ENCODE data around the gene DDC. TPM values are rescaled to one million over a fixed set of nuclear protein-coding genes. Genes with fewer than 3 reads are reported as not detected.

DDC gene
- total and polyA plus RNA-seq, 9 donors, result 0.24 to 3.3 (median 0.72) TPM

GRCh38 chr7:50492770-50493519, 72.3 kb downstream of the DDC start:
- no peaks in the 10 kb centered on the region for H3K9me3 ChIP-seq
- peaks cover 2% of the 10 kb centered on the region for H3K4me1 ChIP-seq (ENCODE audit: insufficient read depth)
- no peaks in the 10 kb centered on the region for H3K27me3 ChIP-seq
- TF ChIP-seq EP300 (IDR thresholded peaks at IDR 0.05) (no peak), POLR2A (IDR thresholded peaks at IDR 0.05) (no peak), CTCF (IDR thresholded peaks at IDR 0.05) (no peak)
- H3K36me3 ChIP-seq, result no peaks in the 10 kb centered on the region
- intact Hi-C loops (cut with DNase I), result no loop called here
- no peak overlapping the region for H3K27ac ChIP-seq
- DNase-seq, result no peak
- 96 to 97% (median 96%) methylated on average over 30 of the region's 30 CpGs for WGBS, 3 donors
- H3K4me3 ChIP-seq, result no peak overlapping the region

- TF ChIP-seq EP300 (IDR thresholded peaks at IDR 0.05) (no peak), POLR2A (IDR thresholded peaks at IDR 0.05) (no peak), CTCF (IDR thresholded peaks at IDR 0.05) (no peak)
- H3K4me3 ChIP-seq, result no peak overlapping the region
- H3K27me3 ChIP-seq, result no peaks in the 10 kb centered on the region
- intact Hi-C loops (cut with DNase I), result no loop called here
- no peaks in the 10 kb centered on the region for H3K36me3 ChIP-seq
- no peak for DNase-seq
- H3K9me3 ChIP-seq, result no peaks in the 10 kb centered on the region
- WGBS, 3 donors, result 93 to 100% (median 96%) methylated on average over 1 of the region's 1 CpG
- peaks cover 2% of the 10 kb centered on the region for H3K4me1 ChIP-seq (ENCODE audit: insufficient read depth)
- H3K27ac ChIP-seq, result no peak overlapping the region
Measured at GRCh38 chr7:50491943-50492342, 73.3 kb downstream of the DDC start.

GRCh38 chr7:50491209-50491608, 74.0 kb downstream of the DDC start:
- no peak for DNase-seq
- 60 to 71% (median 63%) methylated on average over 5 of the region's 5 CpGs for WGBS, 3 donors
- no peaks in the 10 kb centered on the region for H3K27me3 ChIP-seq
- H3K9me3 ChIP-seq, result no peaks in the 10 kb centered on the region
- TF ChIP-seq EP300 (IDR thresholded peaks at IDR 0.05), result no peak
- no peak for TF ChIP-seq CTCF (IDR thresholded peaks at IDR 0.05)
- TF ChIP-seq POLR2A (IDR thresholded peaks at IDR 0.05), result no peak
- no peaks in the 10 kb centered on the region for H3K36me3 ChIP-seq
- peaks cover 2% of the 10 kb centered on the region for H3K4me1 ChIP-seq (ENCODE audit: insufficient read depth)
- intact Hi-C loops (cut with DNase I), result no loop called here
- no peak overlapping the region for H3K27ac ChIP-seq
- no peak overlapping the region for H3K4me3 ChIP-seq

- intact Hi-C loops (cut with DNase I), result no loop called here
- no peak for DNase-seq
- no peak overlapping the region for H3K4me3 ChIP-seq
- H3K27ac ChIP-seq, result no peak overlapping the region
- no peaks in the 10 kb centered on the region for H3K27me3 ChIP-seq
- H3K36me3 ChIP-seq, result no peaks in the 10 kb centered on the region
- peaks cover under 1% of the 10 kb centered on the region for H3K4me1 ChIP-seq (ENCODE audit: insufficient read depth)
- TF ChIP-seq CTCF (IDR thresholded peaks at IDR 0.05) (no peak), EP300 (IDR thresholded peaks at IDR 0.05) (no peak), POLR2A (IDR thresholded peaks at IDR 0.05) (no peak)
- H3K9me3 ChIP-seq, result no peaks in the 10 kb centered on the region
Measured at GRCh38 chr7:50488379-50488778, 76.8 kb downstream of the DDC start.

All from ovary (tissue), 9 donors.